ENCODE data around the gene KRTAP5-10. TPM values are rescaled to one million over a fixed set of nuclear protein-coding genes. Genes with fewer than 3 reads are reported as not detected.
"Not testable (repeated sequence)": the region's sequence is repeated elsewhere in the genome, so short reads cannot be mapped to it uniquely, and the experiment has no call there.

Gene KRTAP5-10
- total RNA-seq, 1 donor from 2014 or later = not detected

GRCh38 chr11:71607520-71608216 is 42.3 kb downstream of the KRTAP5-10 start:
- DNase-seq (ENCODE audit: low read depth) = not testable (repeated sequence)

GRCh38 chr11:71608272-71608671 is 42.9 kb downstream of the KRTAP5-10 start:
- DNase-seq (ENCODE audit: low read depth) = not testable (repeated sequence)

- not testable (repeated sequence) for DNase-seq (ENCODE audit: low read depth)
Measured at GRCh38 chr11:71611218-71611910, 46.0 kb downstream of the KRTAP5-10 start.

- not testable (repeated sequence) for DNase-seq (ENCODE audit: low read depth)
Measured at GRCh38 chr11:71613931-71614330, 48.6 kb downstream of the KRTAP5-10 start.

GRCh38 chr11:71614366-71614917 is 49.1 kb downstream of the KRTAP5-10 start:
- DNase-seq (ENCODE audit: low read depth) = not testable (repeated sequence)

- not testable (repeated sequence) for DNase-seq (ENCODE audit: low read depth)
Measured at GRCh38 chr11:71615003-71615402, 49.6 kb downstream of the KRTAP5-10 start.

Other genes with a start within 250 kb of the KRTAP5-10 start
- gene DHCR7, start 117.2 kb upstream of the KRTAP5-10 start, total RNA-seq = 48.0 and 87.5 TPM in 2 replicates
- 31.9 and 48.0 TPM in 2 replicates for gene NADSYN1, start 112.4 kb upstream of the KRTAP5-10 start, total RNA-seq
- not detected in 2 replicates for gene KRTAP5-7, start 38.3 kb upstream of the KRTAP5-10 start, total RNA-seq
- gene KRTAP5-8, start 27.5 kb upstream of the KRTAP5-10 start, total RNA-seq = 0.21 TPM in 1 of 2 replicates, not detected in the other
- gene KRTAP5-9, start 17.1 kb upstream of the KRTAP5-10 start, total RNA-seq = 0.16 and 0.29 TPM in 2 replicates
- not detected in 2 replicates for gene KRTAP5-11, start 17.3 kb downstream of the KRTAP5-10 start, total RNA-seq